GM03348 (cell line): ENCODE data around the gene ATXN1.

ENCODE experiments used
- DNase-seq: peaks from one replicate; pipeline ENCODE4 v3.0.0; 2012; ENCODE audit warnings: low spot score

ATXN1 gene

DNA sequence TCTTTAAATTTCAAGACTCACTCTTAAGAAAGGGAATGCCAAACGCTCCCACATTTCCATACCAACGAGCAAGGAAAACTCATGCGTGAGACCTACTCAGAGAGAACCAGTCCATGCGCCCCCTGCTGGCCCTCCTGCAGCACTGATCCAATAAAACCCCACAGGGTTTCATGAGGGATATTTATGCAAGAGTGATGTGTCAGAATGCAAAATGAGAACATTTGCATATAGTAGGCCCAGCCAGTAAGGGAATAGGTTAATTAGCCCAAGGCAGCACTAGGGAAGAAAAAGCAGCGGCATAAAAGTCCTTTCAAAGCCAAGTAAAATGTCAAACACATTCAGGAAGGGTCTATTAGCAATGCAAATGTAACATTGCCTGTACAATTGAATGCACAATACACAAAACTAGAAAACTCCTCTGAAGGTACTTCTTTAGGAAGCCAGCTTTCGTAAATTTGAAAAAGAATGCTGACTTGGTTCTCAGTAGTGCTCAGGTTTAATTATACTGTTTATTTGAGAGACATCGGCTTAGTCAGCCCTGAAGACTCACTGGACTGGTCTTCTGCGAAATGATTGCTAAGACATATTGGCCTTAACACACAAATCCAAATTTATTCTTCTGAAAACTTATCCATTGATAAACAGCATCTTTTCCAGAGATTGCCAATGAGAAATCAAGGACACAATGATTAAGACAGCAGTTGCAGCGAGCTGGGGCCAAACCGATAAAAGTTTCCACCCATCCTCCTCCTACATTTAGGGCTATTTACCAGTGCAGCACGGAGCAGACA is 429.7 kb downstream of the ATXN1 start:
- peak; percentile 82 for DNase-seq

DNA sequence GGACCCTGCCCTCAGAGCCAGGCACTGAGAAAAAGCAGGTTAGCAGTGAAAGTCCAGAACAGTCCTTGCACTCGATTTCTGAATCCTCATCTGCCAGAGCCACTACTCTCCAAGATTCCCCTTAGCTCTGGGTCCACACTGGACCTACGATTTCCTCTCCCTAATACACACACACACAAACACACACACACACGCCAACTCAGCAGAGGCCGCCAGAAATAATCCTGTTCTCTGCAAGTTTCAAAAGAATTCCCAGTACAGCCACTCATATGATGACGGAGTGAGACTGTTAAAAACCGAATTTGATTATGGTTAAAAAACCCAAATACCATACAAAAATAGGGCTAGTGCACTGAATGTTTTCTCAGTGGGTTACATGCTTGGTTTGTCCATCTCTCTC is 432.0 kb downstream of the ATXN1 start:
- DNase-seq, result no peak

DNA sequence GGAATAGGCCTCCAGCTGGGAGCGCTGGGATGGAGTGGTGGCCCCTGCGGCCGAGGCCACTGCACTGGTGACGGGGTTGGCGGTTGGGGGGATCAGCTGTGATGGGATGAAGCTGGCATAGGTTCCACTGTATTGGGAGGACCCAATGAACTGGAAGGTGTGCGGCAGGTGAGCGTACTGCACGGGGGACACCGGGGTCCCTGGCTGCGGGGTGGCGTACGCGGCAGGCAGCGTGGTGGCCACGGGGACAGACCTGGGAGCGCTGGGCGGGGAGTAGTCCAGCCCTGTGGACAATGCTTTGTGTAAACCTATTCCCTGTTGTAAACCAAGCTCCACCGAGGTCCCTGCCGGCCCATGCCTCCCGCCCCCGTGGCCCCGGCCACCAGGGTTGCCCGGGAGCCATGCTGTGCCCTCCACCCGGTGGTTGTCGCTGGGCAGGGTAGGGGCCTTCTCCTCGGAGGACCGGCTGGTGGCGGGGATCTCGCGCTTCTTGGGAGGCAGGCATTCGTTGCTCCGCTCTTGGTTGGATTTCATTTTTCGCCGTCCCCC is 433.4 kb downstream of the ATXN1 start:
- DNase-seq, result no peak

- DNase-seq, result no peak
Observed at GRCh38 chr6:16326971-16327776, 434.1 kb downstream of the ATXN1 start.

DNA sequence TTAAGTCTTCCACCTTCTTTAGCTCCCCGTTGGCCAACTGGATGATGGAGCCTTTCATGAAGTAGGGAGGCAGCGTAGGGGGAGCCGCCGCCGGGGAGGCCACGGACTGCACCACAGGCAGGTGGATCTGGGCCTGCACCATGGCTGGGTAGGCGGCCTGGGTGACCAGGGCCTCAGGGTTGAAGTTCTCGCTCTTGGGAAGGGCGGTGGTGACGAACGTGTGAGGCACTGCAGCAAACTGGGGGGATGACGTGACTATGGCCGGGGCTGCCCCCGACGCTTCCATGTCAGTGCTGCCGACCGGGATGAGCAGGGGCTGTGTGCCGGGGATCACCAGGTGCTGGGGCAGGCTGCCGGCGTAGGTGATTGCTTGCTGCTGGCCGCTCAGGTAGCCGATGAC is 434.7 kb downstream of the ATXN1 start:
- DNase-seq, result no peak

GRCh38 chr6:16324606-16325225 is 436.5 kb downstream of the ATXN1 start:
- DNase-seq, result no peak

DNA sequence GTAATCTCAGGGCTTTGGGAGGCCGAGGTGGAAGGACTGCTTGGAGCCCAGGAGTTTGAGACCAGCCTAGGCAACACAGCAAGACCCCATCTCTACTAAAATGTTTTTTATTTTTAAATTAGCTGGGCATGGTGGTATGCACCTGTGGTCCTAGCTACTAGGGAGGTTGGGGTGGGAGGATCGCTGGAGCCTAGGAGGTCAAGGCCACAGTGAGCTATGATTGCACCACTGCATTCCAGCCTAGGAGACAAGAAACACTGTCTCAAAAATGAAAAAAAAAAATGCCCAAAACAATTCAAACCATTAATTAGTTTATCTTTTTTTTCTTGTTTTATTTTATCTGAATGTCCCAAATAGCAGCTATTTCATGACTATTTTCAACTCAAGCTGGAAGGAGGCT is 437.1 kb downstream of the ATXN1 start:
- no peak for DNase-seq

- DNase-seq, result peak; percentile 37
Observed at GRCh38 chr6:16322666-16323312, 438.5 kb downstream of the ATXN1 start.

GRCh38 chr6:16321826-16322225 is 439.4 kb downstream of the ATXN1 start:
- no peak for DNase-seq

- DNase-seq, result no peak
Observed at GRCh38 chr6:16321341-16321710, 439.9 kb downstream of the ATXN1 start.

- DNase-seq, result peak; percentile 67
Observed at GRCh38 chr6:16320533-16321340, 440.5 kb downstream of the ATXN1 start.

DNA sequence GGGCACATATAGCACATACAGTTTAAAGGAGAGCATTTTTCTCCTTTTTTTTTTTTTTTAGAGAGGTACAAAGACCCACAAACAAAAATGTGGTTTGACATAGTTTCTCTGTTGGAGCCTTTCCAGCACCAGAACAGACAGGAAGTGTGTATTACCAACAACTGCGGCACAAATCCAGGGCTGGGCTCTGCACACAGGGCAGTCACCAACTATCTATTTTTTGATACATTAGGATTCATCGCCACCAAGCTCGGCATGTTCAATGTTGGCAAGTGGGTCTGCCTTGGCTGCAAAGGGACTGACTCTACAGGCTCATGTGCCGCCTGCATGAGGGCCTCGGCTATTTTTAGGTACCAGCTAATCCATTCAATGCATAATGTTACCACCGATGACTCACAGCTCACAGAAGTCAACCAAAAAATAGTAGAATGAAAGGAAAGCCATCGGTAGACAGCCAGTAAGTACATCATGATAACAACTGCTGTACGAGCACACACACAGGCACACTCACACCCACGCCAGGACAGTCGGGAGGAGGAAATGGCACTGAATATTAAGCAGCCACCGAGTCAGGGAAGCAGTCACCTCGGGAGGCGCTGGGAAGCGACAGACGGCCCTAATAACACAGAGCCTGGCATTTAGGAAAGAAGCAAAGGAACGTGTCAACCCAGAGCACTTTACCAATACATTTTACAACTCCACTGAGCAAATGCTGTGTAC is 441.3 kb downstream of the ATXN1 start:
- DNase-seq, result peak; percentile 86

DNA sequence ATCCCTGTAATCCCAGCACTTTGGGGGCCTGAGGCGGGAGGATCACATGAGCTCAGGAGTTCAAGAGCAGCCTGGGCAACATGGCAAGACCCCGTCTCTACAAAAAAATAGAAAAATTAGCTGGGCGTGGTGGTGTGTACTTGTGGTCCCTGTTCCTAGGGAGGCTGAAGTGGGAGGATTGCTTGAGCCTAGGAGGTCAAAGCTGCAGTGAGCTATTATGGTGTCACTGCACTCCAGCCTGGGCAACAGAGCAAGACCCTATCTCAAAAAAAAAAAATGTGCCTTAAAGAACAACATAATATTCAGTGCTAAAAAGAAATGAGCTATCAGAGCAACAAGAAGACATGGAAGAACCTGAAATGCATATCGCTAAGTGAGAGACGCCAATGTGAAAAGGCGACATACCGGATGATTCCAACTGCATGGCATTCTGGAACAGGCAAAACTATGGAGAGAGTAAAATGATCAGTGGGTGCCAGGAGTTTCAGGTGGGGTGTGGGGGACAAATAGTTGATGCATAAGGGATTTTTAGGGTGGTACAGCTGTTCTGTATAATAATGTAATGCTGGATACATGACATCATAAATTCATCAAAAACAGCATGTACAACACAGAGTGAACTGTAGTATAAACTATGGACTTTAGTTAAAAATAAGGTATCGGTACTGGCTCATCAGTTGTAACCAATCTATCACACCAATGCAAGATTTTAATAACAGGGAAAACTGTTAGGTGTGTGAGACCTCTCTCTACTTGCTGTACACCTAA is 442.1 kb downstream of the ATXN1 start:
- no peak for DNase-seq

- peak; percentile 83 for DNase-seq
Observed at GRCh38 chr6:16318538-16318937, 442.7 kb downstream of the ATXN1 start.

- DNase-seq, result peak; percentile 73
Observed at GRCh38 chr6:16316741-16317251, 444.5 kb downstream of the ATXN1 start.

DNA sequence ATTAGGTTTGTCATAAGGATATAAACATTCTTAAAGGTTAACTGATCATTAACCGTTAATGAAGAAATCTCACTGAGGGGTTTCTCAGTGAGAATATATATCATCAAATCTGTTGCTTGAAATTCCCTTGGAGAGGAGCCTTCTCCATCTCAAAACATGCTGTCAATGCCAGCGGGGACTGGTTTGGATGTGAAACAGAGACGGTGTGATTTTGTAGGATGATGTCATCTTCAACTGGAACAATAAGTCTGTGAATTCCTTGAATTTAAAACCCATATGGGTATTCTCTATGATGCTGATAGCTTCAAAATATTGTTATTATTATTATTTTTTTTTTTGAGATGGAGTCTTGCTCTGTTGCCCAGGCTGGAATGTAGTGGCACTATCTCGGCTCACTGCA is 447.0 kb downstream of the ATXN1 start:
- no peak for DNase-seq

GRCh38 chr6:16313732-16314131 is 447.5 kb downstream of the ATXN1 start:
- DNase-seq, result no peak

DNA sequence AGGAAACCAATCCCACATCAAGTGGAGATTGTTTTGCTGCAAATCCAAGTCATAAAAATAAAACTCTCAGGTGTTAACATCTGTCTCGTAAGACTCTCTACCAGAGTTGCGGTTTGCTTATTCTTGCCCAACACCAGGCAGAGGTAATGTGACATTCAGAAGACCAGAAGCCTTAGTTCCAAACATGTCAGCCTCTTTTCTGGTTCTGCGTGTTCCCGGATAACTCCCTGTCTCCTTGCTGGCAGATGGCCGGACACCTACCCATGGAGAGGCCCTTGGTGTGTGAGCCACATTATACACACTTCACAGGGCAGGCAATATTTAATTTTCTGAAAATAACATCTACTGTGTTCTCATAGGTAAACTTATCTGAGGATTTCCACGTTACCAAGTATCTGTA is 449.5 kb downstream of the ATXN1 start:
- no peak for DNase-seq

- no peak for DNase-seq
Observed at GRCh38 chr6:16306334-16306733, 454.9 kb downstream of the ATXN1 start.

GRCh38 chr6:16305788-16306187 is 455.5 kb downstream of the ATXN1 start:
- DNase-seq, result no peak
